SK-N-SH (cell line): Measurements from ENCODE around the gene KIF6.

Experiments
- CTCF ChIP-seq: fragments of 200-600 bp; sonication (generic); IDR thresholded peaks from 2 replicates; pipeline ENCODE4 v1.6.1; 2017; ENCODE audit warnings: antibody characterized with exemption, mild to moderate bottlenecking, moderate library complexity
- EP300 ChIP-seq, 2 experiments: IDR thresholded peaks; 2 replicates each; pipeline versions ENCODE4 v1.4.0 to v1.6.1; 2012; ENCODE audit warnings: borderline replicate concordance in 1 of 2, low read depth in 1 of 2, low read length in 1 of 2
- FOXM1 ChIP-seq: IDR thresholded peaks from 2 replicates; pipeline ENCODE4 v1.4.0; 2012; ENCODE audit warnings: low read depth, mild to moderate bottlenecking
- IRF3 ChIP-seq: fragments of 150-350 bp; IDR thresholded peaks from 2 replicates; pipeline ENCODE4 v1.6.1; 2016; ENCODE audit warnings: mild to moderate bottlenecking, low read depth, low read length
- JUND ChIP-seq: IDR thresholded peaks from 2 replicates; pipeline ENCODE4 v1.4.0; 2012
- RAD21 ChIP-seq: IDR thresholded peaks from 2 replicates; pipeline ENCODE4 v1.6.1; 2012; ENCODE audit warnings: mild to moderate bottlenecking, low read length
- RCOR1 ChIP-seq: fragments of 150-350 bp; IDR thresholded peaks from 2 replicates; pipeline ENCODE4 v1.6.1; 2017; ENCODE audit warnings: antibody characterized with exemption, low read length
- USF1 ChIP-seq: IDR thresholded peaks from 2 replicates; pipeline ENCODE4 v1.4.0; 2012; ENCODE audit warnings: low read depth, borderline replicate concordance
- ZBTB33 ChIP-seq: IDR thresholded peaks from 2 replicates; pipeline ENCODE4 v1.4.0; 2012; ENCODE audit warnings: low read depth, borderline replicate concordance

- TF ChIP-seq IRF3: no peak
- TF ChIP-seq ZBTB33: no peak
- TF ChIP-seq FOXM1: no peak
- TF ChIP-seq RAD21: peak; percentile 94
- TF ChIP-seq USF1: no peak
- no peak for TF ChIP-seq RCOR1
- TF ChIP-seq CTCF: peak; percentile 78
- no peak for TF ChIP-seq JUND
- TF ChIP-seq EP300 (IDR thresholded peaks at IDR 0.05; ENCODE audit: borderline replicate concordance in 1 of 2, low read depth in 1 of 2, low read length in 1 of 2): no peak
Measured at GRCh38 chr6:39309942-39310531, 415.2 kb downstream of the KIF6 start.
